HCT116 (cell line): ENCODE results near the gene RGS10.

ENCODE experiments used
- ATF3 ChIP-seq: IDR thresholded peaks from 2 replicates; pipeline ENCODE4 v1.6.1; 2012
- CEBPB ChIP-seq: IDR thresholded peaks from 2 replicates; pipeline ENCODE4 v1.6.1; 2012; ENCODE audit warnings: low read depth
- CTCF ChIP-seq, 3 experiments: fragments of 200-600 bp in 1 of 3; sonication (generic) in 1 of 3; IDR thresholded peaks in 2 of 3; conservative IDR thresholded peaks in 1 of 3; 2 replicates each; pipeline ENCODE4 v1.5.1; 2012 to 2017; ENCODE audit warnings: low read depth in 2 of 3, low read length in 2 of 3, antibody characterized with exemption in 1 of 3, borderline replicate concordance in 1 of 3, control low read depth in 1 of 3, mild to moderate bottlenecking in 1 of 3, mixed read lengths in 1 of 3, mixed run types in 1 of 3, moderate library complexity in 1 of 3; ENCODE audit not compliant: insufficient read depth in 1 of 3
- EGR1 ChIP-seq: IDR thresholded peaks from 2 replicates; pipeline ENCODE4 v1.6.1; 2012; ENCODE audit warnings: low read depth
- EZH2 ChIP-seq: fragments of 200-600 bp; sonication (generic); IDR thresholded peaks from 2 replicates; pipeline ENCODE4 v1.6.1; 2017; ENCODE audit warnings: antibody characterized with exemption, mixed run types
- JUND ChIP-seq: IDR thresholded peaks from 2 replicates; pipeline ENCODE4 v1.6.1; 2012
- POLR2A ChIP-seq: IDR thresholded peaks from 2 replicates; pipeline ENCODE4 v1.7.0; 2011; ENCODE audit warnings: borderline replicate concordance; ENCODE audit not compliant: insufficient read depth, insufficient read length; ENCODE audit errors: extremely low read depth
- POLR2AphosphoS5 ChIP-seq: IDR thresholded peaks from 2 replicates; pipeline ENCODE4 v1.6.1; 2011; ENCODE audit warnings: mild to moderate bottlenecking, low read depth, low read length, moderate library complexity
- SIN3A ChIP-seq: IDR thresholded peaks from 2 replicates; pipeline ENCODE4 v1.6.1; 2012; ENCODE audit warnings: low read depth
- YY1 ChIP-seq: IDR thresholded peaks from 2 replicates; pipeline ENCODE4 v1.6.1; 2011; ENCODE audit warnings: low read length, low read depth, moderate library complexity, mild to moderate bottlenecking; ENCODE audit not compliant: insufficient replicate concordance; ENCODE audit errors: extremely low read depth
- ZBTB33 ChIP-seq: IDR thresholded peaks from 2 replicates; pipeline ENCODE4 v1.6.1; 2011; ENCODE audit warnings: mild to moderate bottlenecking, low read length, moderate library complexity; ENCODE audit not compliant: insufficient replicate concordance; ENCODE audit errors: extremely low read depth

- TF ChIP-seq CTCF (IDR thresholded peaks at IDR 0.05 in 2 of 3, conservative IDR thresholded peaks at IDR 0.05 in 1 of 3; ENCODE audit: borderline replicate concordance in 1 of 3, insufficient read depth in 1 of 3, low read depth in 2 of 3, low read length in 2 of 3) (no peak), POLR2AphosphoS5 (no peak), SIN3A (no peak), ZBTB33 (no peak), POLR2A (no peak), ATF3 (no peak), EGR1 (no peak), CEBPB (no peak), YY1 (no peak), EZH2 (no peak), JUND (no peak)
Measured at GRCh38 chr10:119466655-119467054, 75.9 kb downstream of the RGS10 start.
